Measurements from ENCODE around the gene IGFL3.
"Not testable (repeated sequence)": the region's sequence is repeated elsewhere in the genome, so short reads cannot be mapped to it uniquely, and the experiment has no call there.

Gene IGFL3

GRCh38 chr19:46131485-46132143 lies 7.1 kb upstream of the IGFL3 start:
- in situ Hi-C loops (cut with HindIII; ENCODE audit: low pct_ligation_motif_present, low pct_unique_long_range_greater_than_20kb, low sequenced_read_pairs), result no loop called here
- no peak for DNase-seq

GRCh38 chr19:46126086-46126580 lies 1.6 kb upstream of the IGFL3 start:
- in situ Hi-C loops (cut with HindIII; ENCODE audit: low pct_ligation_motif_present, low pct_unique_long_range_greater_than_20kb, low sequenced_read_pairs), result no loop called here
- DNase-seq, result no peak

- no peak for DNase-seq
- in situ Hi-C loops (cut with HindIII; ENCODE audit: low pct_ligation_motif_present, low pct_unique_long_range_greater_than_20kb, low sequenced_read_pairs), result no loop called here
Measured at GRCh38 chr19:46125447-46125846, 959 bp upstream of the IGFL3 start.

GRCh38 chr19:46118136-46118535 lies 6.4 kb downstream of the IGFL3 start:
- in situ Hi-C loops (cut with HindIII; ENCODE audit: low pct_ligation_motif_present, low pct_unique_long_range_greater_than_20kb, low sequenced_read_pairs), result no loop called here

GRCh38 chr19:46116121-46116520 lies 8.4 kb downstream of the IGFL3 start:
- DNase-seq, result no peak
- in situ Hi-C loops (cut with HindIII; ENCODE audit: low pct_ligation_motif_present, low pct_unique_long_range_greater_than_20kb, low sequenced_read_pairs), result no loop called here

More at GRCh38 chr19:46118136-46118535, 6.4 kb downstream of the IGFL3 start:
- no peak for DNase-seq

GRCh38 chr19:46115396-46116106 lies 8.9 kb downstream of the IGFL3 start:
- peak; percentile 58 for DNase-seq
- in situ Hi-C loops (cut with HindIII; ENCODE audit: low pct_ligation_motif_present, low pct_unique_long_range_greater_than_20kb, low sequenced_read_pairs), result no loop called here

- no peak for DNase-seq
- in situ Hi-C loops (cut with HindIII; ENCODE audit: low pct_ligation_motif_present, low pct_unique_long_range_greater_than_20kb, low sequenced_read_pairs), result no loop called here
Measured at GRCh38 chr19:46113726-46114125, 10.8 kb downstream of the IGFL3 start.

GRCh38 chr19:46112527-46112926 lies 12.0 kb downstream of the IGFL3 start:
- in situ Hi-C loops (cut with HindIII; ENCODE audit: low pct_ligation_motif_present, low pct_unique_long_range_greater_than_20kb, low sequenced_read_pairs), result no loop called here
- no peak for DNase-seq

- DNase-seq, result no peak
- in situ Hi-C loops (cut with HindIII; ENCODE audit: low pct_ligation_motif_present, low pct_unique_long_range_greater_than_20kb, low sequenced_read_pairs), result no loop called here
Measured at GRCh38 chr19:46111376-46111775, 13.1 kb downstream of the IGFL3 start.

- DNase-seq, result no peak
- in situ Hi-C loops (cut with HindIII; ENCODE audit: low pct_ligation_motif_present, low pct_unique_long_range_greater_than_20kb, low sequenced_read_pairs), result no loop called here
Measured at GRCh38 chr19:46109876-46110275, 14.6 kb downstream of the IGFL3 start.

- in situ Hi-C loops (cut with HindIII; ENCODE audit: low pct_ligation_motif_present, low pct_unique_long_range_greater_than_20kb, low sequenced_read_pairs), result no loop called here
- DNase-seq, result no peak
Measured at GRCh38 chr19:46107371-46107770, 17.1 kb downstream of the IGFL3 start.

- DNase-seq; in situ Hi-C loops (cut with HindIII; ENCODE audit: low pct_ligation_motif_present, low pct_unique_long_range_greater_than_20kb, low sequenced_read_pairs): not testable (repeated sequence)
Measured at GRCh38 chr19:46102333-46102732, 22.2 kb downstream of the IGFL3 start.

- in situ Hi-C loops (cut with HindIII; ENCODE audit: low pct_ligation_motif_present, low pct_unique_long_range_greater_than_20kb, low sequenced_read_pairs), result no loop called here
- no peak for DNase-seq
Measured at GRCh38 chr19:46101293-46101692, 23.2 kb downstream of the IGFL3 start.

- in situ Hi-C loops (cut with HindIII; ENCODE audit: low pct_ligation_motif_present, low pct_unique_long_range_greater_than_20kb, low sequenced_read_pairs), result no loop called here
- no peak for DNase-seq
Measured at GRCh38 chr19:46100344-46100743, 24.1 kb downstream of the IGFL3 start.

GRCh38 chr19:46090444-46090843 lies 34.0 kb downstream of the IGFL3 start:
- DNase-seq, result no peak
- in situ Hi-C loops (cut with HindIII; ENCODE audit: low pct_ligation_motif_present, low pct_unique_long_range_greater_than_20kb, low sequenced_read_pairs), result no loop called here

GRCh38 chr19:46089432-46089831 lies 35.1 kb downstream of the IGFL3 start:
- DNase-seq, result no peak
- in situ Hi-C loops (cut with HindIII; ENCODE audit: low pct_ligation_motif_present, low pct_unique_long_range_greater_than_20kb, low sequenced_read_pairs), result no loop called here

GRCh38 chr19:46088101-46088500 lies 36.4 kb downstream of the IGFL3 start:
- in situ Hi-C loops (cut with HindIII; ENCODE audit: low pct_ligation_motif_present, low pct_unique_long_range_greater_than_20kb, low sequenced_read_pairs), result no loop called here

GRCh38 chr19:46085888-46086287 lies 38.6 kb downstream of the IGFL3 start:
- DNase-seq, result no peak
- in situ Hi-C loops (cut with HindIII; ENCODE audit: low pct_ligation_motif_present, low pct_unique_long_range_greater_than_20kb, low sequenced_read_pairs), result no loop called here

More at GRCh38 chr19:46088101-46088500, 36.4 kb downstream of the IGFL3 start:
- DNase-seq, result no peak

GRCh38 chr19:46082728-46083050 lies 41.8 kb downstream of the IGFL3 start:
- in situ Hi-C loops (cut with HindIII; ENCODE audit: low pct_ligation_motif_present, low pct_unique_long_range_greater_than_20kb, low sequenced_read_pairs), result no loop called here
- no peak for DNase-seq

Data from ACHN (cell line).